Caco-2 (cell line): ENCODE results near the gene PTPN7. TPM values are rescaled to one million over a fixed set of nuclear protein-coding genes. Genes with fewer than 3 reads are reported as not detected.

Source experiments
- BruUV-seq: library from RNA; stranded (reverse); fragments of 400-500 nt; replicated peaks from 2 replicates; lab custom pipeline; 2021; lab: Mats Ljungman, UMichigan
- CTCF ChIA-PET: fragments of 300-600 bp; sonication (Branson Sonifier 250); formaldehyde crosslinking; loops from one replicate; lab custom pipeline; 2022; ENCODE audit warnings: antibody characterized with exemption; lab: Charles Lee
- POLR2A ChIA-PET: fragments of 300-600 bp; sonication (Branson Sonifier 250); formaldehyde crosslinking; loops from one replicate; lab custom pipeline; 2022; ENCODE audit warnings: antibody characterized with exemption; lab: Charles Lee
- DNase-seq, 2 experiments: peaks; one replicate each; pipeline versions ENCODE4 v3.0.0 to v3.0.0-alpha.2; 2020 to 2022
- H3K27me3 ChIP-seq: replicated peaks from 2 replicates; pipeline ENCODE4 v1.6.0; 2011; ENCODE audit warnings: low read length; ENCODE audit not compliant: control insufficient read depth, insufficient read depth
- H3K36me3 ChIP-seq: 2 replicates; pipeline ENCODE4 v1.5.1; 2011; ENCODE audit warnings: low read length; ENCODE audit not compliant: control insufficient read depth, insufficient read depth
- H3K4me1 ChIP-seq: fragments of 250-450 bp; sonication (Bioruptor Pico); 2 replicates; pipeline ENCODE4 v1.5.1; 2020; ENCODE audit warnings: mild to moderate bottlenecking
- H3K4me3 ChIP-seq: 2 replicates; pipeline ENCODE4 v1.5.1; 2011; ENCODE audit warnings: low read depth, mild to moderate bottlenecking, control low read depth, low read length
- H3K9me3 ChIP-seq: fragments of 250-450 bp; sonication (Bioruptor Pico); 2 replicates; pipeline ENCODE4 v1.5.1; 2020; ENCODE audit warnings: mild to moderate bottlenecking, moderate library complexity
- H3K27ac Mint-ChIP-seq: one replicate; pipeline ENCODE4 v1.8.0; 2022; ENCODE audit warnings: mixed read lengths; ENCODE audit not compliant: unreplicated experiment
- H3K27me3 Mint-ChIP-seq: one replicate; pipeline ENCODE4 v1.8.0; 2022; ENCODE audit warnings: mixed read lengths; ENCODE audit not compliant: insufficient read depth, unreplicated experiment
- H3K36me3 Mint-ChIP-seq: one replicate; pipeline ENCODE4 v1.8.0; 2022; ENCODE audit warnings: mild to moderate bottlenecking, mixed read lengths; ENCODE audit not compliant: insufficient read depth, unreplicated experiment
- H3K4me1 Mint-ChIP-seq: one replicate; pipeline ENCODE4 v1.8.0; 2022; ENCODE audit warnings: low read depth, mixed read lengths; ENCODE audit not compliant: unreplicated experiment
- H3K4me3 Mint-ChIP-seq: one replicate; pipeline ENCODE4 v1.8.0; 2022; ENCODE audit warnings: mild to moderate bottlenecking, moderate library complexity, mixed read lengths; ENCODE audit not compliant: unreplicated experiment
- H3K9me3 Mint-ChIP-seq: one replicate; pipeline ENCODE4 v1.8.0; 2022; ENCODE audit warnings: mixed read lengths; ENCODE audit not compliant: unreplicated experiment
- intact Hi-C: fragments of 100-400 bp; cut with micrococcal nuclease; formaldehyde crosslinking; loops from one replicate; pipeline ENCODE4 v1.10.0; 2022; ENCODE audit not compliant: unreplicated experiment
- total RNA-seq: library from RNA; stranded (reverse); gene quantifications from 2 replicates; pipeline ENCODE4 v1.2.3, GENCODE V29; 2022
- TF ChIP-seq, protein P1 (sequence below), 2 experiments: fragments of 200-600 bp in 1 of 2; IDR thresholded peaks; 1 replicate in 1 of 2; 2 replicates in 1 of 2; pipeline versions ENCODE4 v1.5.1 to v1.8.0; 2011 to 2022; ENCODE audit warnings: antibody characterized with exemption in 1 of 2, control low read depth in 1 of 2, inconsistent platforms in 1 of 2, low read depth in 1 of 2, low read length in 1 of 2, mild to moderate bottlenecking in 1 of 2, moderate library complexity in 1 of 2; ENCODE audit not compliant: insufficient read depth in 1 of 2, severe bottlenecking in 1 of 2, unreplicated experiment in 1 of 2

Gene PTPN7
- total RNA-seq, 1 experiment from 2014 or later = not detected

GRCh38 chr1:202106340-202107254 lies 53.8 kb downstream of the PTPN7 start:
- TF ChIP-seq, protein P1, sequence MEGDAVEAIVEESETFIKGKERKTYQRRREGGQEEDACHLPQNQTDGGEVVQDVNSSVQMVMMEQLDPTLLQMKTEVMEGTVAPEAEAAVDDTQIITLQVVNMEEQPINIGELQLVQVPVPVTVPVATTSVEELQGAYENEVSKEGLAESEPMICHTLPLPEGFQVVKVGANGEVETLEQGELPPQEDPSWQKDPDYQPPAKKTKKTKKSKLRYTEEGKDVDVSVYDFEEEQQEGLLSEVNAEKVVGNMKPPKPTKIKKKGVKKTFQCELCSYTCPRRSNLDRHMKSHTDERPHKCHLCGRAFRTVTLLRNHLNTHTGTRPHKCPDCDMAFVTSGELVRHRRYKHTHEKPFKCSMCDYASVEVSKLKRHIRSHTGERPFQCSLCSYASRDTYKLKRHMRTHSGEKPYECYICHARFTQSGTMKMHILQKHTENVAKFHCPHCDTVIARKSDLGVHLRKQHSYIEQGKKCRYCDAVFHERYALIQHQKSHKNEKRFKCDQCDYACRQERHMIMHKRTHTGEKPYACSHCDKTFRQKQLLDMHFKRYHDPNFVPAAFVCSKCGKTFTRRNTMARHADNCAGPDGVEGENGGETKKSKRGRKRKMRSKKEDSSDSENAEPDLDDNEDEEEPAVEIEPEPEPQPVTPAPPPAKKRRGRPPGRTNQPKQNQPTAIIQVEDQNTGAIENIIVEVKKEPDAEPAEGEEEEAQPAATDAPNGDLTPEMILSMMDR (IDR thresholded peaks at IDR 0.05; ENCODE audit: insufficient read depth in 1 of 2, low read depth in 1 of 2, low read length in 1 of 2, severe bottlenecking in 1 of 2, unreplicated experiment in 1 of 2) = no peak
- Mint-ChIP-seq H3K9me3 (no peaks in the 10 kb centered on the region), H3K27me3 (no peaks in the 10 kb centered on the region), H3K36me3 (no peaks in the 10 kb centered on the region), H3K4me3 (peak overlapping the region; percentile 53), H3K27ac (peak overlapping the region; percentile 89), H3K4me1 (peaks cover 35% of the 10 kb centered on the region)
- peak; percentile 74 to 90 for DNase-seq
- BruUV-seq = TSS peak; percentile 95
- no peaks in the 10 kb centered on the region for H3K9me3 ChIP-seq
- ChIA-PET POLR2A (interaction anchor here (0.5 to 3.5 kb wide), 6 partner anchors 31 to 430 kb away, joined by 3 to 50 read pairs (median 8); partner anchors contain the start of gene ELF3), CTCF (interaction anchor here (0.6 to 1.9 kb wide), 7 partner anchors 21 to 110 kb away, joined by 3 to 6 read pairs (median 4); no protein-coding TSS in a partner anchor)
- intact Hi-C loops = loop anchor here (1.0 to 5.0 kb wide), 3 partner anchors 8 to 96 kb away; partner anchors contain the start of gene ELF3
- no peaks in the 10 kb centered on the region for H3K27me3 ChIP-seq
- peaks cover 49% of the 10 kb centered on the region for H3K4me1 ChIP-seq
- H3K4me3 ChIP-seq = no peak overlapping the region
- no peaks in the 10 kb centered on the region for H3K36me3 ChIP-seq

GRCh38 chr1:202105571-202106339 lies 54.6 kb downstream of the PTPN7 start:
- no peaks in the 10 kb centered on the region for H3K9me3 Mint-ChIP-seq
- ChIA-PET POLR2A (interaction anchor here (0.5 to 3.5 kb wide), 9 partner anchors 8 to 431 kb away, joined by 3 to 50 read pairs (median 7); partner anchors contain the start of gene ELF3), CTCF (interaction anchor here (0.6 to 1.9 kb wide), 7 partner anchors 21 to 109 kb away, joined by 3 to 6 read pairs (median 4); no protein-coding TSS in a partner anchor)
- peak overlapping the region; percentile 89 for H3K27ac Mint-ChIP-seq
- Histone ChIP-seq H3K4me3 (no peak overlapping the region), H3K4me1 (peaks cover 45% of the 10 kb centered on the region), H3K36me3 (no peaks in the 10 kb centered on the region), H3K27me3 (no peaks in the 10 kb centered on the region), H3K9me3 (no peaks in the 10 kb centered on the region)
- TF ChIP-seq, protein P1 (IDR thresholded peaks at IDR 0.05; ENCODE audit: insufficient read depth in 1 of 2, low read depth in 1 of 2, low read length in 1 of 2, severe bottlenecking in 1 of 2, unreplicated experiment in 1 of 2) = no peak
- H3K27me3 Mint-ChIP-seq = no peaks in the 10 kb centered on the region
- no peaks in the 10 kb centered on the region for H3K36me3 Mint-ChIP-seq
- peak overlapping the region; percentile 53 for H3K4me3 Mint-ChIP-seq
- DNase-seq = peak; percentile 89 to 92
- BruUV-seq = no TSS peak
- intact Hi-C loops = loop anchor here (1.0 to 5.0 kb wide), 4 partner anchors 9 to 95 kb away; partner anchors contain the start of gene ELF3
- H3K4me1 Mint-ChIP-seq = peaks cover 42% of the 10 kb centered on the region
